Upper lobe of right lung (tissue), 1 donor: ENCODE data around the gene PAQR6. TPM values are rescaled to one million over a fixed set of nuclear protein-coding genes. Genes with fewer than 3 reads are reported as not detected.

ENCODE experiments used
- ATAC-seq: fragments of 200-7000 bp; cut with Tn5 transposase; one replicate; pipeline ENCODE4 v1.9.1; 2020; ENCODE audit warnings: mild to moderate bottlenecking, moderate library complexity
- DNase-seq: peaks from one replicate; pipeline ENCODE4 v3.0.0-alpha.2; 2020
- H3K27ac ChIP-seq: fragments of 200-600 bp; one replicate; pipeline ENCODE4 v1.8.0; 2022
- H3K27me3 ChIP-seq: fragments of 200-600 bp; one replicate; pipeline ENCODE4 v1.8.0; 2022; ENCODE audit warnings: mild to moderate bottlenecking
- H3K36me3 ChIP-seq: fragments of 200-600 bp; one replicate; pipeline ENCODE4 v1.8.0; 2022
- H3K4me1 ChIP-seq: fragments of 200-600 bp; one replicate; pipeline ENCODE4 v1.8.0; 2022
- H3K4me3 ChIP-seq: fragments of 200-600 bp; one replicate; pipeline ENCODE4 v1.8.0; 2022; ENCODE audit warnings: mild to moderate bottlenecking
- H3K9me3 ChIP-seq: fragments of 200-600 bp; one replicate; pipeline ENCODE4 v1.8.0; 2022
- intact Hi-C: fragments of 100-400 bp; cut with DNase I; formaldehyde crosslinking; loops from one replicate; pipeline ENCODE4 v1.11.0; 2022
- total RNA-seq: library from RNA; stranded (reverse); fragmentation: NEBNext Ultra II Directional; extraction: Animal tissue kit (Norgen Biotek cat#: 25700); gene quantifications from one replicate; pipeline ENCODE4 v1.2.1, GENCODE V29; 2021
- TF ChIP-seq, protein P1 (sequence below): fragments of 200-600 bp; IDR thresholded peaks from one replicate; pipeline ENCODE4 v1.8.0; 2022; ENCODE audit warnings: antibody characterized with exemption
- donor health status: DM: no; HTN: yes; CAD: no; lungs with severe emphysema.

PAQR6 gene
- total RNA-seq, 1 donor from 2014 or later, result 1.9 TPM

DNA sequence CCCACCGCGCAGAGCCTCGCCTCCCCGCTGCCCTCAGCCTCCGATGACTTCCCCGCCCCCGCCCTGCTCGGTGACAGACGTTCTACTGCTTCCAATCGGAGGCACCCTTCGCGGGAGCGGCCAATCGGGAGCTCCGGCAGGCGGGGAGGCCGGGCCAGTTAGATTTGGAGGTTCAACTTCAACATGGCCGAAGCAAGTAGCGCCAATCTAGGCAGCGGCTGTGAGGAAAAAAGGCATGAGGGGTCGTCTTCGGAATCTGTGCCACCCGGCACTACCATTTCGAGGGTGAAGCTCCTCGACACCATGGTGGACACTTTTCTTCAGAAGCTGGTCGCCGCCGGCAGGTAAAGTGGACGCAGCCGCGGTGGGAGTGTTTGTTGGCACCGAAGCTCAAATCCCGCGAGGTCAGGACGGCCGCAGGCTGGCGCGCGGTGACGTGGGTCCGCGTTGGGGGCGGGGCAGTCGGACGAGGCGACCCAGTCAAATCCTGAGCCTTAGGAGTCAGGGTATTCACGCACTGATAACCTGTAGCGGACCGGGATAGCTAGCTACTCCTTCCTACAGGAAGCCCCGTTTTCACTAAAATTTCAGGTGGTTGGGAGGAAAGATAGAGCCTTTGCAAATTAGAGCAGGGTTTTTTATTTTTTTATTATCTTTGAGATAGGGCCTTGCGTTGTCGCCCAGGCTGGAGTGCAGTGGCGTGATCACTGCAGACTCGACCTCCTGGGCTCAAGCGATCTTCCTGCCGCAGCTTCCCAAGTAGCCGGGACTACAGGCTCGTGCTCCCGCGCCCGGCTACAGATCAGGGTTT, 34.8 kb downstream of the PAQR6 start, which contains the start of gene PMF1:
Gene PMF1, plus strand, starts transcription at position 175 of the 811 bp plus-strand sequence. Its CDS starts 9 bp downstream, at position 184.
- H3K4me1 ChIP-seq, result peaks cover 28% of the 10 kb centered on the region
- peaks cover 31% of the 10 kb centered on the region for H3K36me3 ChIP-seq
- no peaks in the 10 kb centered on the region for H3K9me3 ChIP-seq
- TF ChIP-seq, protein P1, sequence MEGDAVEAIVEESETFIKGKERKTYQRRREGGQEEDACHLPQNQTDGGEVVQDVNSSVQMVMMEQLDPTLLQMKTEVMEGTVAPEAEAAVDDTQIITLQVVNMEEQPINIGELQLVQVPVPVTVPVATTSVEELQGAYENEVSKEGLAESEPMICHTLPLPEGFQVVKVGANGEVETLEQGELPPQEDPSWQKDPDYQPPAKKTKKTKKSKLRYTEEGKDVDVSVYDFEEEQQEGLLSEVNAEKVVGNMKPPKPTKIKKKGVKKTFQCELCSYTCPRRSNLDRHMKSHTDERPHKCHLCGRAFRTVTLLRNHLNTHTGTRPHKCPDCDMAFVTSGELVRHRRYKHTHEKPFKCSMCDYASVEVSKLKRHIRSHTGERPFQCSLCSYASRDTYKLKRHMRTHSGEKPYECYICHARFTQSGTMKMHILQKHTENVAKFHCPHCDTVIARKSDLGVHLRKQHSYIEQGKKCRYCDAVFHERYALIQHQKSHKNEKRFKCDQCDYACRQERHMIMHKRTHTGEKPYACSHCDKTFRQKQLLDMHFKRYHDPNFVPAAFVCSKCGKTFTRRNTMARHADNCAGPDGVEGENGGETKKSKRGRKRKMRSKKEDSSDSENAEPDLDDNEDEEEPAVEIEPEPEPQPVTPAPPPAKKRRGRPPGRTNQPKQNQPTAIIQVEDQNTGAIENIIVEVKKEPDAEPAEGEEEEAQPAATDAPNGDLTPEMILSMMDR, result no peak
- intact Hi-C loops, result no loop called here
- peak; percentile 98 for ATAC-seq
- H3K27me3 ChIP-seq, result no peaks in the 10 kb centered on the region
- peak within 1 kb of the TSS; percentile 74 for H3K4me3 ChIP-seq
- DNase-seq, result peak; percentile 99
- H3K27ac ChIP-seq, result peak within 1 kb of the TSS; percentile 97

DNA sequence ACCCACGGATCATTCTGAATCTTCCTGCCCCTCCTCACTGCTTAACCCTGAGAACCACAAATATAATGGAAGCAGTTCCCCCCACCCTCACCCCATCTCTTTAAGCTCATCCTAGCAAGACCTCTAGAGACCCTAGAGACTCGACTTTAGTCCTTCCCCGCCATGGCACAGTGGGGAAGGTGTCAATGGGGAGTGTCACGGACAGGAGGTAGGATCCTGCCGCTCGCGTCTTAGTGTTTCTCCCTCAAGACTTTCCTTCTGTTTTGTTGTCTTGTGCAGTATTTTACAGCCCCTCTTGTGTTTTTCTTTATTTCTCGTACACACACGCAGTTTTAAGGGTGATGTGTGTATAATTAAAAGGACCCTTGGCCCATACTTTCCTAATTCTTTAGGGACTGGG, 35.7 kb downstream of the PAQR6 start:
- no peak for DNase-seq
- ATAC-seq, result no peak
- no peaks in the 10 kb centered on the region for H3K27me3 ChIP-seq
- intact Hi-C loops, result no loop called here
- no peaks in the 10 kb centered on the region for H3K9me3 ChIP-seq
- peak overlapping the region; percentile 74 for H3K4me3 ChIP-seq
- H3K36me3 ChIP-seq, result peaks cover 40% of the 10 kb centered on the region
- peak overlapping the region; percentile 97 for H3K27ac ChIP-seq
- H3K4me1 ChIP-seq, result peaks cover 19% of the 10 kb centered on the region
- TF ChIP-seq, protein P1, result no peak

DNA sequence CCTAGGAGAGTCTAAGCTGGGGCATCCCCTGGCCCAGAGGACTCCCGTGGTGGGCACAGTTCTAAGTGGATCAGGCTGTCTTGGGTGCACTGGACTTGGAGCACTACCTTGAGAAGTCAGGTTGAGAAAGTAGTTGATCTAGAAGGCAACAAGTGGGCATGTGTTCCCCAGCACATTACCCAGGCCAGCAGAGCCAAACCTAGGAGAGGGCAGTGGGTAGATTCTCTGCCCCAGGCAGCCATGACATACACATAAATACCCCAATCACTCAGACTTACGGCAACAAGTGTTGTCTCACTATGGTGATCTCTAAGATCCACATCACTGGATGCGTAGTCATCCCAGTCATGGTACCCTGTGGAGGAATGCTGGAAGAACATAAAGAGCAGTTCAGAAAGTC, 36.6 kb downstream of the PAQR6 start:
- DNase-seq (no peak), ATAC-seq (no peak)
- H3K27me3 ChIP-seq, result no peaks in the 10 kb centered on the region
- no peaks in the 10 kb centered on the region for H3K9me3 ChIP-seq
- no peak overlapping the region for H3K4me3 ChIP-seq
- H3K27ac ChIP-seq, result no peak overlapping the region
- intact Hi-C loops, result no loop called here
- TF ChIP-seq, protein P1, result no peak
- peaks cover 47% of the 10 kb centered on the region for H3K36me3 ChIP-seq
- peaks cover 18% of the 10 kb centered on the region for H3K4me1 ChIP-seq

DNA sequence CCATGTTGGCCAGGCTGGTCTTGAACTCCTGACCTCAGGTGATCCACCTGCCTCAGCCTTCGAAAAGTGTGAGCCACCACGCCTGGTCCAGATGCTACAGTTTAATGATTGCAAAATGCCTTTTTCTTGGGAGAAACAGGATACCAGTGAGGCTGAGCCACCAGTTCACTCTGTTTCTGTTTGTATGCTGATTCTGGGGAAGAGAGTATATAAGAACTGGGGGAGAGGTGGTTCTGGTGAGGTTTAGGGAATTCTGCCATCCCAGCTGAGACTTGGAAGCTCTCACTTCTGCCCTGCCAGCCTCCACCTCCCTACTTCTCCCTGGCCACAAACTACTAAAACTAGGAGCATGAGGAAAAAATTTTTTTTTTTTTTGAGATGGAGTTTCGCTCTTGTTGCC, 43.2 kb downstream of the PAQR6 start:
- ATAC-seq (no peak), DNase-seq (no peak)
- H3K4me3 ChIP-seq, result no peak overlapping the region
- TF ChIP-seq, protein P1, result no peak
- intact Hi-C loops, result no loop called here
- H3K9me3 ChIP-seq, result no peaks in the 10 kb centered on the region
- peaks cover 80% of the 10 kb centered on the region for H3K36me3 ChIP-seq
- H3K27ac ChIP-seq, result no peak overlapping the region
- no peaks in the 10 kb centered on the region for H3K27me3 ChIP-seq
- H3K4me1 ChIP-seq, result peaks cover 18% of the 10 kb centered on the region

GRCh38 chr1:156203331-156203730, 44.5 kb downstream of the PAQR6 start:
- intact Hi-C loops, result no loop called here
- TF ChIP-seq, protein P1, result no peak
- Histone ChIP-seq H3K27me3 (no peaks in the 10 kb centered on the region), H3K4me1 (peaks cover 18% of the 10 kb centered on the region), H3K4me3 (no peak overlapping the region), H3K9me3 (no peaks in the 10 kb centered on the region), H3K36me3 (peaks cover 72% of the 10 kb centered on the region), H3K27ac (peak overlapping the region; percentile 47)
- ATAC-seq, result no peak
- DNase-seq, result no peak
